H1 (cell line): ENCODE measurements around the gene PDE2A. TPM values are rescaled to one million over a fixed set of nuclear protein-coding genes. Genes with fewer than 3 reads are reported as not detected.

ENCODE experiments used
- CBX5 ChIP-seq: fragments of 300-800, 300-1000 bp; sonication (generic); IDR thresholded peaks from 2 replicates; pipeline ENCODE4 v1.7.1; 2016; ENCODE audit warnings: antibody characterized with exemption, low read length, low read depth
- RBBP5 ChIP-seq: IDR thresholded peaks from 2 replicates; pipeline ENCODE4 v1.7.1; 2012; ENCODE audit warnings: low read depth, mild to moderate bottlenecking, inconsistent platforms, low read length, moderate library complexity, borderline replicate concordance
- SUZ12 ChIP-seq: fragments of 200-600 bp; sonication (generic); IDR thresholded peaks from 2 replicates; pipeline ENCODE4 v1.6.1; 2012; ENCODE audit warnings: mild to moderate bottlenecking, inconsistent platforms, low read length, moderate library complexity, mixed read lengths
- polyA plus RNA-seq, 7 experiments: library from polyadenylated mRNA; depleted of rRNA in 3 of 7; stranded (reverse) in 5 of 7; unstranded in 2 of 7; fragments of >200 nt in 5 of 7; fragments of 200-250 nt in 2 of 7; gene quantifications; 1 replicate in 5 of 7; 2 replicates in 1 of 7; 4 replicates in 1 of 7; pipeline versions ENCODE4 v1.2.1 to v1.2.3, GENCODE V29; 2011 to 2013; ENCODE audit warnings: missing spikeins in 2 of 7, mixed read lengths in 2 of 7
- total RNA-seq: library from RNA; stranded (reverse); fragmentation: NEBNext Ultra II Directional; extraction: Animal tissue kit (Norgen Biotek cat#: 25700); gene quantifications from 2 replicates; pipeline ENCODE4 v1.2.1, GENCODE V29; 2021

Gene PDE2A
- total and polyA plus RNA-seq, 2 of the 8 experiments (the other 6 are each of a cell fraction or from before 2014, with no cell fraction given) = 3.4 to 7.1 TPM

GRCh38 chr11:72584293-72584938 is 89.8 kb downstream of the PDE2A start (continued):
- no peak for TF ChIP-seq RBBP5
- TF ChIP-seq SUZ12 = 0 out of 2 replicates have a peak, but pooled peaks have one; percentile 22
- TF ChIP-seq CBX5 = no peak
